ENCODE data around the gene KPNB1. TPM values are rescaled to one million over a fixed set of nuclear protein-coding genes. Genes with fewer than 3 reads are reported as not detected.

Gene KPNB1
- polyA plus RNA-seq, 1 donor (not counting 4 experiments of a cell fraction or from before 2014, with no cell fraction given), result 220 TPM

DNA sequence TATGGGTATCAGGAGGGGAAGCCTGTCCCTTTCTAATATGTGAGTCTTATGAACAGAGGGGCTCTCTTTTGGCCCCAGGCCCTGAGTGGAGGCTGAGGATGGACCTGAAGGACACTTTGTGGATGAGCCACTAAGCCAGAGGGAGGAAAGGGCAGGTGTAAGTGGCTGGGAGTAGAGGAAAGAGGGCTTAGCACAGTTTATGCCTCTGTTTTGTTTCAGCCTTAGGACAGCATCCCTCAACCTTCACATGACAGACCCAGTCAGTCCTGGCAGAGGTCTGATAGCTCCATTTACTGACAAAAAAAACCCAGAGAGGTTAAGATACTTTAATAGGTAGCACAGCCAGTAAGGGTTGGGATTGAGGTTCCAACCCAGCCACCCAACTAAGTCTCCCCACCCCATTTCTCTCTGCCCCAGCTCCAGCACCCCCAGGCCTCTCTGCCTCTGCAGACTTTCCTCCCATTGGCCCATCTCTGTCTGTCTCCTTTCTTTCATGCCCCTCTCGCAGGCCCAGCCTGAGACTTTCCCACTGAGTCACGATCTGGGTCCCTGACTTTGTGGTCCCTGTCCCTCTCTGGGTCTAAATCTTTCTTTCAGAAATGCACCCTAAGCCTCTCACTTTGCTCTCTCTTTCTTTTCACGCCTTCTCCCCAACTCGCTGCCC lies 78.6 kb downstream of the KPNB1 start:
- Histone ChIP-seq H3K9ac (ENCODE audit: control insufficient read depth, extremely low read depth, insufficient read depth, low read length) (no peak overlapping the region), H3K9me1 (ENCODE audit: control insufficient read depth, extremely low read depth, insufficient read depth, low read length) (no peaks in the 10 kb centered on the region), H4K20me1 (ENCODE audit: control insufficient read depth, extremely low read depth, insufficient read depth, low read length) (no peaks in the 10 kb centered on the region), H3K27me3 (ENCODE audit: control insufficient read depth, extremely low read depth, insufficient read depth, low read length) (peaks cover 34% of the 10 kb centered on the region), H3K4me1 (ENCODE audit: control insufficient read depth, extremely low read depth, insufficient read depth, low read length) (no peaks in the 10 kb centered on the region), H2AFZ (ENCODE audit: control insufficient read depth, low read length) (no peak overlapping the region), H3K79me2 (ENCODE audit: control insufficient read depth, insufficient read depth, low read length) (no peaks in the 10 kb centered on the region), H3K4me2 (ENCODE audit: control insufficient read depth, extremely low read depth, insufficient read depth, low read depth, low read length) (no peak overlapping the region), H3K4me3 (ENCODE audit: control insufficient read depth in 2 of 3, extremely low read depth in 1 of 3, insufficient read depth in 2 of 3, low read depth in 1 of 3, low read length in 3 of 3) (no peak overlapping the region), H3K27ac (ENCODE audit: control insufficient read depth, insufficient read depth, low read length) (no peak overlapping the region), H3K9me3 (ENCODE audit: control insufficient read depth, low read depth, low read length) (no peaks in the 10 kb centered on the region), H3K36me3 (ENCODE audit: control insufficient read depth in 2 of 2, extremely low read depth in 1 of 2, insufficient read depth in 2 of 2, low read length in 2 of 2) (no peaks in the 10 kb centered on the region)
- dilution Hi-C loops (cut with MboI; ENCODE audit: extremely low pct_ligation_motif_present, low sequenced_read_pairs), result no loop called here
- no peak for TF ChIP-seq EZH2 (IDR thresholded peaks at IDR 0.05; ENCODE audit: low read length)
- TF ChIP-seq, protein P1, sequence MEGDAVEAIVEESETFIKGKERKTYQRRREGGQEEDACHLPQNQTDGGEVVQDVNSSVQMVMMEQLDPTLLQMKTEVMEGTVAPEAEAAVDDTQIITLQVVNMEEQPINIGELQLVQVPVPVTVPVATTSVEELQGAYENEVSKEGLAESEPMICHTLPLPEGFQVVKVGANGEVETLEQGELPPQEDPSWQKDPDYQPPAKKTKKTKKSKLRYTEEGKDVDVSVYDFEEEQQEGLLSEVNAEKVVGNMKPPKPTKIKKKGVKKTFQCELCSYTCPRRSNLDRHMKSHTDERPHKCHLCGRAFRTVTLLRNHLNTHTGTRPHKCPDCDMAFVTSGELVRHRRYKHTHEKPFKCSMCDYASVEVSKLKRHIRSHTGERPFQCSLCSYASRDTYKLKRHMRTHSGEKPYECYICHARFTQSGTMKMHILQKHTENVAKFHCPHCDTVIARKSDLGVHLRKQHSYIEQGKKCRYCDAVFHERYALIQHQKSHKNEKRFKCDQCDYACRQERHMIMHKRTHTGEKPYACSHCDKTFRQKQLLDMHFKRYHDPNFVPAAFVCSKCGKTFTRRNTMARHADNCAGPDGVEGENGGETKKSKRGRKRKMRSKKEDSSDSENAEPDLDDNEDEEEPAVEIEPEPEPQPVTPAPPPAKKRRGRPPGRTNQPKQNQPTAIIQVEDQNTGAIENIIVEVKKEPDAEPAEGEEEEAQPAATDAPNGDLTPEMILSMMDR (optimal IDR thresholded peaks at IDR 0.05 in 1 of 3, IDR thresholded peaks at IDR 0.05 in 1 of 3, conservative IDR thresholded peaks at IDR 0.05 in 1 of 3; ENCODE audit: extremely low read depth in 1 of 3, insufficient read depth in 2 of 3, low read length in 3 of 3), result no peak
- FAIRE-seq (no peak), DNase-seq (ENCODE audit: low read depth, low spot score) (no peak)

DNA sequence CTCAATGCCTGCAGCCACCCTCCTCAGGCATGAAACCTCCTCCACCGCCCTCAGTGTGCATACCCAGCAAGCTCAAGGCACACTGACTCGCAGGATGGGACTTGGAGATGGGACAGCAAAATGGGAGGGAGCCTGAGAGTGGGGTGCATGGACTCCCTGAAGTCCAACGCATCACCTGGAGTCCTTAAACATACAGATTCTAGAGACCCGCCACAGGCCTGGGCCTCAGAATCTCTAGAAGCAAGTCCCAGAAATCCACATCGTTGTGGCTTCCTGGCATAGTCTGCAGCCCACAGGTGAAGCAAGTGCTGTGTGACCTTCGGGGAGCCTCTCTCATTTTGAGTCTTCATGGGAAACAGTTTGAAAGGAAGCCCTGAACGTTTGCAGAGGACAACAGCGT lies 79.8 kb downstream of the KPNB1 start:
- Histone ChIP-seq H3K9me3 (ENCODE audit: control insufficient read depth, low read depth, low read length) (no peaks in the 10 kb centered on the region), H4K20me1 (ENCODE audit: control insufficient read depth, extremely low read depth, insufficient read depth, low read length) (no peaks in the 10 kb centered on the region), H3K36me3 (ENCODE audit: control insufficient read depth in 2 of 2, extremely low read depth in 1 of 2, insufficient read depth in 2 of 2, low read length in 2 of 2) (no peaks in the 10 kb centered on the region), H3K4me3 (ENCODE audit: control insufficient read depth in 2 of 3, extremely low read depth in 1 of 3, insufficient read depth in 2 of 3, low read depth in 1 of 3, low read length in 3 of 3) (no peak overlapping the region), H2AFZ (ENCODE audit: control insufficient read depth, low read length) (no peak overlapping the region), H3K9ac (ENCODE audit: control insufficient read depth, extremely low read depth, insufficient read depth, low read length) (no peak overlapping the region), H3K9me1 (ENCODE audit: control insufficient read depth, extremely low read depth, insufficient read depth, low read length) (no peaks in the 10 kb centered on the region), H3K27ac (ENCODE audit: control insufficient read depth, insufficient read depth, low read length) (no peak overlapping the region), H3K79me2 (ENCODE audit: control insufficient read depth, insufficient read depth, low read length) (no peaks in the 10 kb centered on the region), H3K4me1 (ENCODE audit: control insufficient read depth, extremely low read depth, insufficient read depth, low read length) (no peaks in the 10 kb centered on the region), H3K27me3 (ENCODE audit: control insufficient read depth, extremely low read depth, insufficient read depth, low read length) (peaks cover 39% of the 10 kb centered on the region), H3K4me2 (ENCODE audit: control insufficient read depth, extremely low read depth, insufficient read depth, low read depth, low read length) (no peak overlapping the region)
- FAIRE-seq, result no peak
- DNase-seq (ENCODE audit: low read depth, low spot score), result no peak
- dilution Hi-C loops (cut with MboI; ENCODE audit: extremely low pct_ligation_motif_present, low sequenced_read_pairs), result no loop called here
- TF ChIP-seq, protein P1 (optimal IDR thresholded peaks at IDR 0.05 in 1 of 3, IDR thresholded peaks at IDR 0.05 in 1 of 3, conservative IDR thresholded peaks at IDR 0.05 in 1 of 3; ENCODE audit: extremely low read depth in 1 of 3, insufficient read depth in 2 of 3, low read length in 3 of 3), result no peak
- TF ChIP-seq EZH2 (IDR thresholded peaks at IDR 0.05; ENCODE audit: low read length), result no peak

All from keratinocyte (primary cell).